ENCODE data around the gene RNASEL. TPM values are rescaled to one million over a fixed set of nuclear protein-coding genes. Genes with fewer than 3 reads are reported as not detected.

Gene RNASEL
- total RNA-seq, 4 donors from 2014 or later, result 6.4 to 14.6 (median 10.2) TPM

- TF ChIP-seq CTCF (IDR thresholded peaks at IDR 0.05; ENCODE audit: low read depth), result no peak
Measured at GRCh38 chr1:182611326-182611725, 22.3 kb upstream of the RNASEL start.

- TF ChIP-seq CTCF (IDR thresholded peaks at IDR 0.05; ENCODE audit: low read depth), result no peak
Measured at GRCh38 chr1:182610606-182611194, 21.6 kb upstream of the RNASEL start.

GRCh38 chr1:182608845-182609610 lies 20.0 kb upstream of the RNASEL start:
- no peak for TF ChIP-seq CTCF (IDR thresholded peaks at IDR 0.05; ENCODE audit: low read depth)

GRCh38 chr1:182608236-182608635 lies 19.2 kb upstream of the RNASEL start:
- no peak for TF ChIP-seq CTCF (IDR thresholded peaks at IDR 0.05; ENCODE audit: low read depth)

- TF ChIP-seq CTCF (IDR thresholded peaks at IDR 0.05; ENCODE audit: low read depth), result no peak
Measured at GRCh38 chr1:182607566-182607965, 18.5 kb upstream of the RNASEL start.

GRCh38 chr1:182604175-182605164 lies 15.4 kb upstream of the RNASEL start, which contains the start of gene RGS16:
TSS of gene RGS16 (minus strand) at chr1:182604389. CDS start at chr1:182604259, 130 bp downstream.
- TF ChIP-seq CTCF (IDR thresholded peaks at IDR 0.05; ENCODE audit: low read depth), result no peak
